GM15510 (cell line): ENCODE results near the gene TFF1.

Experiments used
- POLR2A ChIP-seq: IDR thresholded peaks from 3 replicates; pipeline ENCODE4 v1.6.1; 2011; ENCODE audit warnings: borderline replicate concordance; ENCODE audit not compliant: insufficient read length; ENCODE audit errors: extremely low read depth

TFF1 gene

DNA sequence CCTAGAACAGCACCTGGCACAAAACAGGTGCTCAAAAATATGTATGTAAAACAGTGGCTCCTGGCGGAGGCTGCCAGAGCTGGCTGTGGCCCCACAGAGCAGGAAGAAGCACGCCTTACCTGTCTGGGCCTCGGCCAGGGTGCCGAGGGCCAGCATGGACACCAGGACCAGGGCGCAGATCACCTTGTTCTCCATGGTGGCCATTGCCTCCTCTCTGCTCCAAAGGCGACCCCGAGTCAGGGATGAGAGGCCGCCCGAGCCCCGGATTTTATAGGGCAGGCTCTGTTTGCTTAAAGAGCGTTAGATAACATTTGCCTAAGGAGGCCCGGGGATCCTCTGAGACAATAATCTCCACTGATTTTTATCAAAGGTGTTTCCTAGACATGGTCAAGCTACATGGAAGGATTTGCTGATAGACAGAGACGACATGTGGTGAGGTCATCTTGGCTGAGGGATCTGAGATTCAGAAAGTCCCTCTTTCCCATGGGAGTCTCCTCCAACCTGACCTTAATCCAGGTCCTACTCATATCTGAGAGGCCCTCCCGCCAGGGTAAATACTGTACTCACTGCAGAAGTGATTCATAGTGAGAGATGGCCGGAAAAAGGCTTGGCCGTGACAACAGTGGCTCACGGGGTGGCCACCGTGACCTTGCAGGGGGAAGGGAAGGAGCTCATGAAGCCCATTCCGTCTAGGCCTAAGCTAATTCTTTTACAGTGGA, at the start of gene TFF1:
Gene TFF1 (minus strand): TSS at position 244 of the 719 bp plus-strand sequence. CDS start 40 bp downstream, at position 204.
- no peak for TF ChIP-seq POLR2A

DNA sequence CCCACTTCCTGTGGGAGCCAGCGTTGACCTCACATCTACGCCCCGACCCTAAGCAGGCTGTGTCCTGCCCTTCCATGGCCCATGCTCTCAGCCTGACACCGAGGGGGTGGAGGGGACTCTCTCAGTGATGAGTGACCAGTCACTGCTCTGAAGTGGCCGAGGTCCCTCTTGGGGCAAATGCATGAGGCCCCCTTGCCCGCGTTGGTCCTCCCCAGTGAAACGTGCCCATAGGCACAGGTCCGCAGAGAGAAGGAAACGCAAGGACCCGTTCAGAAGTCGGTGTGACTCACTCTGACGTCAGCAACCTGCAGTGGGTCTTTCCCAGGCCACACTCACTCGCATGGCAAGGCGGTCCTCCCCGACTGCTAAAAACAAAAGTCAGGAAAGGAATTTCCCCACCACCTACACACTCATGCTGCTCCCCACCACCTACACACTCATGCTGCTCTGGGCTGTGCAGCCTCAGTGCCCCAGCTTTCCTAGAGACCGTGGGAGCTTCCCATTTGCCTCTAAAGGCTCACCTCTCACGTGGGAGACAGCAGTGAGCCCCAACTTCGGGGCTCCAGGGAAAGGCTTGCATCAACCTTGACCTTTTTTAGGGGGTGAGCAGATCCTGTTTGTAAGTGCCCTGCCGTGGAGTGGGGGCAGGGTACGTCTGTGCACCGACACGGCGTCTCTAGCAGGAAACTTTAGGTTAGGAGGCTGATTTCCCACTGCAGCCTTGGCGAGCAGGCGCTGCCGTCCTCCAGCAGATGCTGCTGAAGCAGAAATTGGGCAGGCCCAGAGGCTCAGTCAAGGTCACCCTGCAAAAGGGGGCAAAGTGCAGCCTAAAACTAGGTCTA, 48.8 kb upstream of the TFF1 start:
- peak; percentile 20 for TF ChIP-seq POLR2A

DNA sequence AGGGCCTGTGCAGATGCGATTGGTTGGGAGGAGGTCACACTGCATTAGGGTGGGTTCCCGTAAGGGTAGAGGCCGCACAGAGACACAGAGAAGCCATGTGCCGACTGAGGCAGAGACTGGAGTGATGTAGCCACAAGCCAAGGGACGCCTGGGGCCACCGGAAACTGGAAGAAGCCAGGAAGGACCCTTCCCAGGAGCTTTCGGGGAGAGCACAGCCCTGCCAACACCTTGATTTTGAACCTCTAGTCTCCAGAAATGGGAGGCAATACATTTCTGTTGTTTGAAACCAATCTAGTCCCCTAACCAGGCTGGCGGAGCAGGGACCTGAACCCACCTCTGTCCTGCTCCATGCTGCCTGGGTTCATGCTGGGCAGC, 48.2 kb upstream of the TFF1 start:
- TF ChIP-seq POLR2A, result no peak

DNA sequence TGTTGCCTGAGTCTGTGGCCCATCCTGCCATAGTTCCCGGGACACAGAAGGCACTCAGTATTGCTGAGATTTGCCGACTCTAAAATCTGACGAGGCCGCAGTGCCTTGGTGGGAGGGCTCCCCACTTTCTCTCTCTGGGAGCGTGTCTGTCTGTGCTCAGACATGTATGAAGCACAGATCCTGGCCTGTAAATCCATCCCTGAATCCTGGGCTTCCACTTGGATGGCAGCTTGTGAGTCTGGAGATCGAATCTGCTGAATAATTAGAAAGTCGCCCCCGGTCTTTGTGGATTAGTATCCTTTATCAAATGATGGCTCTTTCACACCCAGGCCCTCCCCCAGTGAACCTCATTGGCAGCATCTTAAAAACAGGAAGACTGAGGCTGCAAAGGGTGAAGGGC, 47.7 kb upstream of the TFF1 start:
- no peak for TF ChIP-seq POLR2A

DNA sequence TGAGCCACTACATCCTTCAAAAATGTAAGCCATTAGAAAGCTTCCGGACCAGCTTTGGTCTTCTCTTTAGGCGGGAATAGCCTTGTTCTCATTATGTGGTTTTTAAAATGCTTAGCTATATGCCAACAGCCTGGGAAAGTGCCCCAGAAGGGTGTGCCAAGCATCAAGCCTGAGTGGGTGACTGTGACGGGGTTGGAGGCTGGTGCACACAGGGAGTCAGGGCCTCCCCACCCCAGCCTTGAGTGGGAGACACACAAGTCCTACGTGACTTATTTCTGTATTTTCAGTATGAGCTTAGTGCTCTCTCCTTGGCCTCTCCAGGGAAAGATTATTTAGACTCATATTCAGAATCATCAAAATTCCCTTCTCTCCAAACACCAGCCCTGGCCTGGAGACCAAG, 47.2 kb upstream of the TFF1 start:
- no peak for TF ChIP-seq POLR2A

DNA sequence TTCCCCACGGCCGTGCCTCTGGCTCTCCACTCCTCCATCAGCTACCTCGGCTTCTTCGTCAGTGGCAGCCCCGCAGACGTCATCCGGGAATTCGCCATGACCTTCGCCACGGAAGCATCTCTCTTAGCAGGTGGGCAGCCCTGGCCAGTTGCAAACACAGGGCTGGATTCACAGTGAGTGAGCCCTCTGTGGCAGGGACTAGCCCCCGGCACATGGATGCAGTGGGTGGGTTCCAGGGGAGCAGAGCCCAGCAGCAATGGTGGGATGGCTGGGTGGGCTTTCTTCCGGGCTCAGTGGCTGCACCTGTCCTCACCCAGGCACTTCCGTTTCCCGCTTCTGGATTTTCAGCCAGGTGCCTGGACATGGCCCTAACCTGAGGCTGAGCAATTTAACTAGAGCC, 46.8 kb upstream of the TFF1 start:
- no peak for TF ChIP-seq POLR2A

DNA sequence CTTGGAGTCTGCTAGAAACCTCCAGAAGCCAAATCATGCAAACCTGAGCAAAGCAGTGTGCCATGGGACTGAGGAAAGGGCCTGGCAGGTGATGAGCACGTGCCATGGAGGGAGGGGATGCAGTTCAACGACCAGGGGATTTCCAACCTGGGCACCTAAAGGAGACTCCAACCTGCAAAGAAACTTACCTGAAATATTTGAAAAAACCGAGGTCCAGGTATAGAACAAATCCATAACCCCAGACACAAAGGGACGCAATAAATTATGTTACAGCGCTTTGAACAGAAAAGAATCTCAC, 46.2 kb upstream of the TFF1 start:
- no peak for TF ChIP-seq POLR2A

DNA sequence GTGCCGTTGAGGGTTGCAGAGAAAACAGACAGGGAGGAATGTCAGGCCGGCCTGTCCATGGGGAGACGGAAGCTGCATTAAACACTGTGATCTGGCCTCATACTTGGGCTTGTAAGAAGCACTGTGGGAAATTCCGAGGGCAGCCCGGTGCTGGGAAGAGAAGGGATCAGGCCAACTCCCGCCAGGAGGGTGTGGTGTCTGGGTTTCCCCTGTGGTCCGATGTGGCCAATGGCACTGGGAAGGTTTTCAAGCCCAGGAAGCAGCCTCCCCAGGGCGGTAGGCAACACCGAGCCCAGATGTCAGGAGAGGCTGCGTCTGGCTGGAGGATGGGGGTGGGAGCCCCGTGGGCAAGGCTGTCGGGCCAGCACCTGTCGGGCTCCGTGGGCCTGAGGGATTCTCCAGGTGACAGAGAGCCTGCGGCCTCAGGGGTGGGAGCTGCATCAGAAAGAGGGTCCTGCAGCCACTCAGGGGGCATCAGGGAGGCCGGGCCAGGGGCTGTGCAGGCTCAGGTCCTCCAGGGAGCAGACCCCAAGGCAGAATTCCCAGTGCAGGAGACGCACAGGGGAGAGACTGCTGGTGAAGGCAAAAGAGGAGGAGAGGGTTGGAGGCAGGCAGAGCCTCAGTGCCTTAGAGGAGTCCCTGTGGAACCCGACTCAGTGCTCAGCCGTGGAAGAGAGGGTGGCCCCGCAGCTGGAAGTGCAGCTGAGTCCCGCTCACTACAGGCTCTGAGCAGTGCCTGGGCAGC, 45.7 kb upstream of the TFF1 start:
- TF ChIP-seq POLR2A, result no peak

DNA sequence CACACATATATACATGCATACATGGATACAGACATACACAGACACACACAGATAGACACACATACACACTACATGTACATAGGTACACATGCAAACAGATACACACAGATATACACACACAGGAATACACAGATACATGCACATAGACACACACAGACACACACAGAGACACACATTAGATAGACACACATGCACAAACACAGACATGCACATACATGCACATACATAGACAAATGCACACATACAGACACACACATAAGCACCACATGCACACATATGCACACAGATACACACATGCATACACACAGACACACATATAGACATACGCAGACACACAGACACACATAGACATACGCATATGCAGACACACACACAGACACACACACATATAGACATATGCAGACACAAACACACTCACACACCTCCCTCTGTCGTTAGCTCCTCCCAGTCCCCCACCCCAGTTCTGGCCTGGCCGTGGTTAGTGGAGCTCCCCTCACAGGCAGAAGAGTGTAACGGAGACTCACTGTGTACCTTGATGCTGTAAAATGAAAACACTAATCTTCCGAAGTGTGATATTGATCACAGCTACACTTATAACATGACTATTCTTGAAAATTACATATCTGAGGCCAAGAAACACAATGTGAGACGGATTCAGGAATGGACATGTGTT, 45.0 kb upstream of the TFF1 start:
- no peak for TF ChIP-seq POLR2A

DNA sequence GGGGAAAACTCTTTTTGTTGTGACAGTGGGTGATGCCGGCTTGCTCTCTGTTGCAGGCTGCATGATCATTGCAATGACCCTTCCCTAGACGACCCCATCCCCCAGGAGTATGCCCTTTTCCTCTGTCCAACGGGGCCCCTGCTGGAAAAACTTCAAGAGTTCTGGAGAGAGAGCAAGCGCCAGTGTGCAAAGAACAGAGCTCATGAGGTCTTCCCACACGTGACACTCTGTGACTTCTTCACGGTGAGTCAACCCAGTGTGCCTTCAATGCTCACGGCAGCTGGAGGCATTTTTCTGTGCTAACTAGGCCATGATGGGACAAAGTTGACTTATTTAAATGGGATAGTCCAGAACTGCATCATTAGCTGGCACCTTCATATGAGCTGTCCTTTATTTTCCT, 43.0 kb upstream of the TFF1 start:
- no peak for TF ChIP-seq POLR2A

DNA sequence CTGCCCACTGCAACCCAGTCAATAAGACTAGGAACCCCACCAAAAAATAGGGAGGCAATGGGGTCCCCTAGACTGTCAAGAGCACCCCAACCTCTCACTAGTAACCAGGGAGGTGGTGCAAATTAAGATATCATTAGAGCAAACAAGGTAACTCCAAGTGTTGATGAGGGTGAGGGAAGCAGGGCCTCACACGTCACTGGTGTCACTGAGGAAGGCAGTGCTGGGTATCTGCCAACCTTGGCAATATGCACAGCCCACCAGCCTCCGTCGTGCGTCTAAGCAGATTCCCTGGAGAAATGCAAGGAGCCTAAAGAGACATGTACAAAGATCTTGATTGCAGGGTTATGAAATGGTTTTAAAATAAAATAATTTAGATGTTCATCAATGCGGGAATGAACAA, 41.1 kb upstream of the TFF1 start:
- no peak for TF ChIP-seq POLR2A

DNA sequence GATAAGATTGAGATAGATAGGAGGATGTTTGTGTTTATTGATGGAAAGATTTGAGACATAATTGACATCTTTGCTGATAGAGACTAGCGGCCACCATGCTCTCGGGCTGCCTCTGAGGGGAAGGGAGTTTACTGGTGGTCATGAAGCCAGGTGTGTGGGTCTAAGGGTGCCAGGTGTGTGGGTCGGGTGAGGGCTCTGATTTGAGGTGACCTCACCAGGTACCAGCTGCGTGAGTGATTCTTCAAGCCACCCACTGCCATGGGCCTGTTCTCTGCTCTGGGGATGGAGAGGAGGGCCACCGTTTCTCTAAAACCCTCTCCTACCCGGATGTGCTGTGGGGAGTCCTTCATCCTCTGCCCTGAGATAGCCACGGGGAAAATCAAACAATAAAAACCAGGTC, 40.5 kb upstream of the TFF1 start:
- no peak for TF ChIP-seq POLR2A

DNA sequence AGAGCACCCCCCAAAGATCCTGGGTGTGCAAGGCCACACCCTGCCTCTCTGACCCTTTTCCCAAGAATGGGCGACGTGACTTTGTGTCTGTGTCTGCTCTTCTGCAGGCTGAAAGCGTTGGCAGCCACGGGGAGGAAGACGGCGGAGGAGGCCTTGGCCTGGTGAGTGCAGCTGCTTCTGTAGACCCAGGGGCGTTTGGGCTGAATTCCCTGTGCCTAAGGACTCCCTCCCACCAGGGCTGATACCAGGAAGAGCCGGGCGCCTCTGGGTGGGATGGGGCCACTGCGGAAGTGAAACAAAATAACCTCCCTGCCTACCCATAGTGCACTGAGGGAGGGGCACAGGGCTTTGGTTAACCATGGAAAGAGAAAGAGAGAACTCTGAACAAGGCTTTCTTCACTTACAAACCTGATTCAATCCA, 39.9 kb upstream of the TFF1 start:
- no peak for TF ChIP-seq POLR2A

DNA sequence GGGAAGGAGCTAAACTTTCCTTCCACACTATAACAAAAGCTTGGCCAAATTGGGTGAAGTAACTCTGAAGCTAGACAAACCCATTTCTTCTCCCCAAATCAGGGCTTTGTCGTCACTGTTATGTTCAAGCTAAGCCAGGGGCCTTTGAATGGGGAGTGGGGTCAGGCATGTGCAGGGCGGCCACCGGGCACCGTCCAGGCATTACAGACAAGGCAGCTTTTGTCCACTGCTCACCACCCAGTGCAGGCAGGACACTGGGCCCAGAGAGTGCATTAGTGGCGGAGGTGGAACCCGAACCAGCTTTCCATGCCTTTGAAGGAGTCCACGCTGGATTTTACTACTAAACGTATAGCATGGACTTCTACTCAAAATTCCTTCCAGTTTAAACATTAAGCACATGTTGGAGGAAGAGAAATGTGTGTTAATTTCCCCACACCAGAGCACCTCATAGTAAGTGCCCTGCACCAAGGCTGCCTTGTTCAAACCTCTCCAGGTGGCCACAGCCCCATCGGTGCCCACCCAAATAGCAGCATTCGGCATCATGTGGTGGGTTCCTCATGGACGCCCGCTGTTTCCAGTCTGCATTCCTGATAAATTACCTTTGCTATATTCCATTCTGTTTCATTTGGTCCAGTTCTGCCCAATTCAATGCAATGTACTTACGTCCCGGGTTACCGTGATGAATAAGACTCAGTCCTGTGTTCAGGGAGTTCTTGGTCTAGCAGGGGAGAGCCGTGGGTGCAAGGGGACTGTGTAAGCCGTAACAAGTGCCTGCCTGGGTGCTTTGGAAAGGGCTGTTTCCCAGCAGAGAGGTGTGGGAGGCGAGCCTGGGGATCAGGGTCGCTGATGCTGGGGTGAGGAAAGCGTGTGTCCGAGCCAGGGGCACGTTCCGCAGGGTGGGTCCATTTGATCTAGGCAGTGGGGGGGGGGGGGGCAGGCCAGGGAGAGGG, 39.0 kb upstream of the TFF1 start:
- no peak for TF ChIP-seq POLR2A
